ENCODE measurements around the gene NRBP1. TPM values are rescaled to one million over a fixed set of nuclear protein-coding genes. Genes with fewer than 3 reads are reported as not detected.

The NRBP1 gene
- total and polyA plus RNA-seq, 2 of the 8 experiments (the other 6 are each of a cell fraction or from before 2014, with no cell fraction given): 115 to 145 TPM

GRCh38 chr2:27445155-27445554 lies 16.7 kb downstream of the NRBP1 start (continued):
- TF ChIP-seq CHD7 (IDR thresholded peaks at IDR 0.05; ENCODE audit: insufficient replicate concordance, low read length): no peak
- TF ChIP-seq CREB1 (IDR thresholded peaks at IDR 0.05): no peak
- TF ChIP-seq RBBP5 (IDR thresholded peaks at IDR 0.05; ENCODE audit: borderline replicate concordance, low read depth, low read length): no peak
- no peak for TF ChIP-seq SP4 (IDR thresholded peaks at IDR 0.05; ENCODE audit: low read length)
- no peak for TF ChIP-seq GABPA (IDR thresholded peaks at IDR 0.05; ENCODE audit: borderline replicate concordance, insufficient read depth, low read length)

All from H1 (cell line).